SIG-M5 (cell line): ENCODE data around the gene ZNF579.

Experiments
- DNase-seq: peaks from one replicate; lab custom pipeline; 2025; lab: John Stamatoyannopoulos, UW

The ZNF579 gene

DNA sequence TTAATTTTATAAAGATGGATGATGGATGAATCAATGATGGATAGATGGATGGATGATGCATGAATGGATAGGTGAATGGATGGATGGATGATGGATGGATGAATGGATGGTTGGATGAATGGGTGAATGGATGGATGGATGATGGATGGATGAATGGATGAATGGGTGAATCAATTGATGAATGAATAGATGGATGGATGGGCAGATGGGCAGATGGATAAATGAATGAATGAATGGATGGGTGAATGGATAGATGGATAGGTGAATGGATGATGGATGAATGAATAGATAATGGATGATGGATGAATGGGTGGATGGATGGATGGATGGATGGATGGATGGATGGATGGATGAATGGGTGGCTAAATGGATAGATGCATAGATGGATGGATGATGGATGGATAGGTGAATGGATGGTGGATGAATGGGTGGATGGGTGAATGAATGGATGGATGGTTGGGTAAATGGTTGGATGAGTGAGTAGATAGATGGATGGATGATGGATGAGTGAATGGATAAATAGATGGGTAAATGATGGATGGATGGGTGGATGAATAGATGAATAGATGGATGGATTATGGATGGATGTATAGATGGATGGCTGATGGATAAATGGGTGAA lies 12.8 kb downstream of the ZNF579 start:
- DNase-seq = no peak

DNA sequence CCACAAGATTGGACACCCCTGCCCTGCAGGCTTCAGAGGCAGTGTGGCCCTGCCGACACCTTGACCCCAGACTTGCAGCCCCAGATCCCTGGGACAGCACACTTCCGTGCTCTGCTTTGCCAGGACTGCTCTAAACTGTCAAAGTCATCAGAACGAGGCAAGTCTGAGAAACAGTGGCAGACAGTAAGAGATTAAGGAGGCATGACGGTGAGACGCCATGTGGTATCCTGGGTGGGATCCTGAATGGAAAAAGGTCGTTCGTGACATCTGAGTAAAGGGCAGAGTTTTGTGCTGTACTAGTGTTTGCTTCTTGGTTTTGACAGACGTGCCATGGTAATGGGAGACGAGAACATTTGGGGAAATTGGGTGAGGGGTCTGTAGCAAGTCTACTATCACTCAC lies 13.8 kb downstream of the ZNF579 start:
- DNase-seq = no peak

- DNase-seq = no peak
These were observed 17.4 kb downstream of the ZNF579 start for GRCh38 chr19:55563261-55563690.

- no peak for DNase-seq
These were observed 21.0 kb downstream of the ZNF579 start for GRCh38 chr19:55559684-55560083.

DNA sequence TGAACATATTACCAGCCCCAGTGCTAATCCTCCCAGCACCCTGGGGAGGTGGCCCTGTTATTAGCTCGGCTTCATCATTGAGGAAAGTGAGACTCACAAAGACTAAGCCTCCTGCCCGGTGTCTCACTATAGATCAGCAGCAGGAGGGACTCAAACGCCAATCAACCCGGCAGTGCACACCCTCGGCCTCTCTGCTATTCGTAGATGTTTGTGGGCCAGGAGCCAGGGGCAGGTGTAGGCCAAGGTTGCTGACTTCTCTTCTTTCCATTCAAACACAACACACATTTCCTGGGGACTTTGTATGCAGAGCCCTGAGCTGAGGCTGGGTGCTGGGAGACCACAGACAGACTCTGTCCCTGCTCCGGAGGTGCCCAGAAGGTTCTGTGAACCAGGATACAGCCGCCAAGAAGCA lies 25.9 kb downstream of the ZNF579 start:
- no peak for DNase-seq

DNA sequence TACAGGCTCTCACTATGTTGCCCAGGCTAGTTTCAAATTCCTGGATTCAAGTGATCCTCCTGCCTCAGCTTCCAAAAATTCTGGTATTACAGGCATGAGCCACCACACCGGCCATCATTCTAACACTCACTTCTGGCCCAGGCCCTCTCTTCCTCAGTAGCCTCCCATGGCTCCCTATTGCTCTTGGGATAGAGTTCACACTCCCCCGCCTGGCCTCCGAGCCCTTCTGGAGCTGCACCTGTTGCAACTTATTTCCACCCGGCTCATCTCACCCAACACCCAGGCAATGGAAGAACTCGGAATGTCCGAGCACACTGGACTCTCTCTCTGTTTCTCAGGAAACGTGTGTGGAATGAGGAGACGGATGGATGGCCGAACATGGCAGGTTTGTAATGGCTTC lies 26.3 kb downstream of the ZNF579 start:
- DNase-seq = no peak

DNA sequence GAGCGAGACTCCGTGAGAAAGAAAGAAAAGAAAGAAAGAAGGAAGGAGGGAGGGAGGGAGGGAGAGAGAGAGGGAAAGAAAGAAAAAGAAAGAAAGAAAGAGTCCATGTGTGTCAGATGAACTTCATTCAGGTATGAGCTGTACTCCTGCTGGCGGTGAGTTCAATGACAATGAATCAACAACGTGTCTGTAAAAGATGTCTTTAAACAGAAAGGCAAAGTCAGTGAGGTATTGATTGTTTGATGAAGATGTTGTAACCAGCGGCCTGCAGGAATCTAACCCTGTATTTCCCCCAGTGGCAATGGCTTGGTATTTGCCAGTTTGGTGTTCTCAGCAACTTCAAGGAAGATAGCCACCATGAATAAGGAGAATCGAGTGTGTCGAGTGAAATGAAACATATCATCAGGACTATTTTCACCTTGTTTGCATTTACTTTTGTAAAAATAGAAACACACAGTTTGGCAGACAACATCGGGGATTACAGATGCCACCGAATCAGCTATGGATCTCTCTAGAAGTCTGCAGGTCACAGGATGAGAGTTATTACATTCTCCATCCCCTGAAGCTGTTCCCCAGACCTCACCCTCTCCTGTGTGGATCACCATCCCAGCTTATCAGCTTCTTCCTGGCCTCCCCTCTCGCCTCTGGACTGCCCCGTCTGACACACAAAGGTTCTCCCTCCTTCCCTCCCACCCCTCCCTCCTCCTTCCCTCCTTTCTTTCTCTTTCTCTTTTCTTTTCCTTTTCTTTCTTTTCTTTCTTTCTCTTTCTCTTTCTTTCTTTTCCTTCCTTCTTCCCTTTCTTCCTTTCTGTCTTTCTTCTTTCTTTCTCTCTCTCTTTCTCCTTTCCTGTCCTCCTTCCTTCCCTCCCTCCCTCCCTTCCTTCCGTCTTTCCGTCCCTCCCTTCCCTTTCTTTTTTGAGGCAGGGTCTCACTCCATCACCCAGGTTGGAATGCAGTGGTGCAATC lies 27.1 kb downstream of the ZNF579 start:
- DNase-seq = no peak

DNA sequence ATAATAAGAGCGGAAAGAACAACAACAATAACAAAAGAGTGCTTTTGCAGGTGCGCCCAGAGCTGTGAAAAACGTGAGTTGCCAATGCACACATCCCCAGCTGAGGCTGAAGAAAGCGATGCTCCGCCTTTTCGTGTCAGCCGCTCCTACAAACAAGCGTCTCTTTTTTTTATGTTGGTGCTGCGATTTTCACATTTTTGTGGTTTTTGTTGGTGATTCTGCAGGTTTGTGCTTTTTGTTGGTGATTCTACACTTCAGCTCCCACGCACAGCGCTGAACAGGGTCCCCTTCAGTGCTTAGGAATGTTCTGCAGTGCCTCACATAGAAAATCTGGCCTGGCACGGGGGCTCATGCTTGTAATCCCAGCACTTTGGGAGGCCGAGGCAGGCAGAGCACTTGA lies 28.0 kb downstream of the ZNF579 start:
- no peak for DNase-seq

- no peak for DNase-seq
These were observed 28.4 kb downstream of the ZNF579 start for GRCh38 chr19:55552206-55552605.

- no peak for DNase-seq
These were observed 30.4 kb downstream of the ZNF579 start for GRCh38 chr19:55550321-55550650.

DNA sequence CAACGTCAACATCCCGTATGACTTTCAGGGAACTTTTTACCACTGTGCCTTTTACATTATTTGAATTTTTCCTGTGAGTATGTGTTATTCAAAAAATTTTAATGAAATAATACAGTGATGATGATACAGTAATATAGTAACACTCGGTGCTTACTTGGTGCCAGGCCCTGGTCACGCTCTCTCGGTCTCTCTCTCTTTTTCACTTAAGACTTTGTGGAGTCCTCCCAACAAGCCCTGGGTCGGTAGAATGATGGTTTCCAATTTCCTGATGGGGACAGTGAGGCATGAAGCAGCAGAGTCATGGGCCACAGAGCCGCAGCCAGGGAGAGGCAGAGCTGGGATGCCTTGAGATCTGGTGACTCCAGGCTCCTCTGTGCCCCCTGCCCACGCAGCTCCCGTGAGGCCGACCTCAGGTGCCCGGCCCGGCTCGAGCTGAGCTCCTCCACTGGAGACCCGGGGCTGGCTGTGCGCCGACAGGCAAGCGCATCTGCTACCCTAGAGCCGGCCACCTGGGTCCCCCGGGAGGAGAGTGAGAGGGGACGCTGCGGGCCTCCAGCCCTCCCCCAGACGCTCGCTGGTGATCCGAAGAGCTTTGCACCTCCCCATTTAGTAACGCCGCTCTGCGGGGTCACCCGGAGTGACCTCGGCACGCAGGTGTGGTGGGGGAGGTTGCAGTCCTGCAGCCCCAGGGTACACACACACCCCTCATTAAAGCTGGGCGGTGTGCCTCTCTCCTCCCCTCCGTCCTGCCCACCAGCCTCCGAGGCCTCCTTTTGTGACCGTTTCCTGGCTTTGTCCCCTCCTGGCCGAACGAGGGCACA lies 30.9 kb downstream of the ZNF579 start:
- DNase-seq = no peak

DNA sequence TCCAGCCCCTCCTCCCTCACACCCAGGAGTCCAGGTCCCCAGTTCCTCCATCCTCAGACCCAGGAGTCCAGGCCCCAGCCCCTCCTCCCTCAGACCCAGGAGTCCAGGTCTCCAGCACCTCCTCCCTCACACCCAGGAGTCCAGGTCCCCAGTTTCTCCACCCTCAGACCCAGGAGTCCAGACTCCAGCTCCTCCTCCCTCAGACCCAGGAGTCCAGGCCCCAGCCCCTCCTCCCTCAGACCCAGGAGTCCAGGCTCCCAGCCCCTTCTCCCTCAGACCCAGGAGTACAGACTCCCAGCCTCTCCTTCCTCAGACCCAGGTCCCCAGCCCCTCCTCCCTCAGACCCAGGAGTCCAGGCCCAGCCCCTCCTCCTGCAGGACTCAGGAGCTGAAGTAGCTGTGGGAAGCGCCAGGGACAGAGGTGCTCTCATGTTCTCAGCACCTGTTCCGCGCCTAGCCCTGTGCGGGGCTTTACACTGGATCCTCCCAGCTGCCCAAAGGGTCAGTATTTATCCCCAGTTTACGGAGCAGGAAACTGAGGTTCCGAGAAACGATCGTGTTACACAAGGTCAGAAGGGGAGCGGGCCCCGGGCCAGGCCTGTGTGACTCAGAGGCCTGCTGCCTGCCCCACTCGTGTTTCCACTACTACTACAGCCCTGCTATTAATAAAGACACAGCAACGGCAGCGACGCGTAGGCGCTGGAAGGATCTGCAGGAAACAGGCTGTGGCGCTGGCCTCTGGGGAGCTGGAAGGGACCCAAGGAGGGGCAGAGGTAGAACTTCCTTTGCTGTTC lies 33.6 kb downstream of the ZNF579 start:
- DNase-seq = no peak

DNA sequence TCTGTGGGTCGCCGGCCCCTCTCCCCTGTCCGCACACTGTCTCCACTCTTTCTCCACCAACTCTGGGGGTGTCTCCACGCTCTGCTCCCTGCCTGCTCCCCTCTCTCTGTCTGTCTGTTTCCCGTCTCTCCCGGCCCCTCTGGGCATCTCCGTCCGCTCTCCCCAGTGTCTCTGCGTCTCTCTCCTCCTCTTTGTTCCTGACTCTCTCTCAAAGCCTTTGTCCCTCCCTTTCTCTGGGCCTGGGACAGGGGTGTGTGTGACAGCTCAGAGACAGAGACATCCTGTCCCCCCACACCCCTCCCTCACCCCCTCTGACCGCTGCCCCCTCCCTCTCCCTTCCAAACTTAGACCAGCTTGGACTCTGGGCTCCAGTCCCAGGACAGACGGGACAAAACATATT lies 34.6 kb downstream of the ZNF579 start:
- no peak for DNase-seq

DNA sequence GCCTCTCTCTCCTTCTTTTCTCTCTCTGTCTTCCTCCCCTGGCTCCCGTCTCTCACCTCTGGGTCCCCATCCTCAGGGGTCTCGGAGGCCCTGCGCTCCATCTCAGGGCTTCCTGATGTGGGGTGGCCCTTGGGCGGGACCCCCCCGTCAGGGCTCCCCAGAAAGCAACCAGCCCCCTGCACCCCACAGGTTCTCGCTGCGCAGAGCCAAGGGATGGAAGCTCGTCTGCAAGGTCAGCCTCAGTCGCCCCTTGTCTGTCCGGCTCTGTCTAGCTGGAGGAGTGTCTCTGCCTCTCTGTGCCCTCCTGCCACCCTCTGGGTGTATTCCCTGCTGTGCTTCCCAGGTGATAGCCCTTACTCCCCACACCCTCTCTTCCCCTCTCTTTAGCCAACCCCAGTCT lies 35.2 kb downstream of the ZNF579 start, which contains the start of gene SBK3:
TSS of gene SBK3 (minus strand) at position 101 of the 400 bp plus-strand sequence. CDS start at position 101, 0 bp downstream.
- no peak for DNase-seq

GRCh38 chr19:55544776-55545439 lies 35.7 kb downstream of the ZNF579 start:
- DNase-seq = no peak

- DNase-seq = no peak
These were observed 36.6 kb downstream of the ZNF579 start for GRCh38 chr19:55544014-55544413.

DNA sequence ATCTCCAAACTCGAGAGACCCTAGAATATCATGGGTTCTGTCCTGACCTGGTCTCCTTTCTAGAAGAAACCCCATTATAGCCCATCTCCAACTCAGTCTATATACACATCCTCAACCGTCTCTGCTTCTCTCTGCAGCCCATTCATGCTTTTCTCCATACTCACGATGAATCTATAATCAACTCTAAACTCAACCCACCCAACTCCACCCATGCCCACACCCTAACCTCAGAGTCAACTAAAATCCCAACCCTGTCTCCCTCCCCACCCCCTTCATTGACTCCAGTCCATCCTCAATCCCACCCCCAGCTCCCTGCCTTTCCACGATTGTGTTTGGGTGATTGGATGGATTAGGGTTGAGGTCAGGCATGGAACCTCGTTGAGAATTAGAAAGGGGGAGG lies 37.1 kb downstream of the ZNF579 start:
- DNase-seq = no peak

GRCh38 chr19:55542292-55542855 lies 38.3 kb downstream of the ZNF579 start:
- DNase-seq = no peak

- no peak for DNase-seq
These were observed 39.6 kb downstream of the ZNF579 start for GRCh38 chr19:55541091-55541490.

DNA sequence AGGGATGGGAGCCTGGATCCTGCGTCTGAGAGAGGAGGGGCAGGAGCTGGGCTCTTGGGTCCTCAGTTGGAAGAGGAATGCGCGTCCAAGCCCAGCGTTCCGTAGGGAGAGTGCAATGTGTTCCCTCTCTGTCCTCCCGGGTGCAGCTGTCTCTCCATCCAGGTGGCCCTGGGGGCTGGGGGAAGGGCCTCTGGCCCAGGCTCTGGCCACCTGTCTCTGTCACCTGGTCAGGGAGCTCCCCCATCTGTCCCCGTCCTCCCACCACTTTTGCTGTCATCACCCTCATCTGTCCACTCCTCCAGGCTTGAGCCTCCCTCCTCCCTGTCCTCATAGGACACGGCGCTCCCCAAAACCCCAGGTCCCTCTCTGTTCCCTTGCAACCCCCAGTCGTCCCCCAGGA lies 40.0 kb downstream of the ZNF579 start:
- DNase-seq = no peak
